ENCODE results near the gene RLN1. TPM values are rescaled to one million over a fixed set of nuclear protein-coding genes. Genes with fewer than 3 reads are reported as not detected.
A peak's percentile ranks its signal among the peaks of the same experiment; 100 is the strongest.
"Not testable (repeated sequence)": the region's sequence is repeated elsewhere in the genome, so short reads cannot be mapped to it uniquely, and the experiment has no call there.

The RLN1 gene
- 1 to 10 TPM in 1 of 2 donors, under 1 TPM in 1; 0.95 to 1.6 TPM for total RNA-seq

GRCh38 chr9:5338992-5339981 is at the start of gene RLN1:
TSS of gene RLN1 (minus strand) at chr9:5339876. CDS start at chr9:5339746, 130 bp downstream.
- peak; percentile 99 for ATAC-seq (replicated peaks)
- not testable (repeated sequence) for H3K36me3 Mint-ChIP-seq (ENCODE audit: low read depth); H3K4me1 Mint-ChIP-seq; H3K27me3 Mint-ChIP-seq; H3K9me3 Mint-ChIP-seq
- Mint-ChIP-seq H3K27ac (peak within 1 kb of the TSS; percentile 73), H3K4me3 (peak within 1 kb of the TSS; percentile 77)

DNA sequence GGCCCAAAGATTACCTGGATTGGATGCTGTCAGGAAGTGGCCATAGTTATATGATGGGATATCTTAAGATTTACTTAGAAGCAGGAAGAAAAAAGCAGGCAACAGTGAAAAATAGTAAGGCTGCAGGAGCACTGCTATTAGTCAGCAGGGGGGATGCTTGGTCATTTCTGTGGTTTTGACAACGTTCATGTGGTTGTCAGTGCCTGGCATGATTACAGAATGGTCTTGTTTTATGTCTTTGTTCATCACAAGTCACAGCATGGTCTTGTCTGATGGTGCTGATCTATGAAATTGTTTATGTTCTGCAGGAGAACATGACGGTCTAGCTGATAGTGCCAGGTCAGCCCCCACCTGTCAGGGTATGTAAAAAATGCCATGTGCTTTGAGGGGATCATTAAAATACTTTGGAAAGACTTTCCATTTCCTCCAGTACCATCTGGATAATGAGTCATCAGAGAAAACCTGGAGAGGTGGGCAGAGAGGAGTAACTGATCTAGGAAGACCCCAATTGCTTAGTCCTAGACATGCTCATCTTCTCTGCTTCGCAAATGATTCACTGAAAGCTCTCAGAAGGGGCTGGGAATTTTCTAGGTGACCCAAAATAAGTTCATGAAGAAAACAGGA is 49.5 kb upstream of the RLN1 start:
- H3K27ac Mint-ChIP-seq = peak overlapping the region; percentile 2
- peak; percentile 90 for ATAC-seq (replicated peaks)
- H3K4me1 Mint-ChIP-seq = peaks cover 28% of the 10 kb centered on the region
- H3K36me3 Mint-ChIP-seq (ENCODE audit: low read depth) = no peaks in the 10 kb centered on the region
- H3K9me3 Mint-ChIP-seq = no peaks in the 10 kb centered on the region
- H3K4me3 Mint-ChIP-seq = peak overlapping the region; percentile 3
- no peaks in the 10 kb centered on the region for H3K27me3 Mint-ChIP-seq

- Mint-ChIP-seq H3K27me3 (no peaks in the 10 kb centered on the region), H3K36me3 (ENCODE audit: low read depth) (no peaks in the 10 kb centered on the region), H3K4me3 (no peak overlapping the region), H3K27ac (peak overlapping the region; percentile 2), H3K4me1 (peaks cover 28% of the 10 kb centered on the region), H3K9me3 (no peaks in the 10 kb centered on the region)
- ATAC-seq (replicated peaks) = no peak
Observed at GRCh38 chr9:5388026-5388819, 48.5 kb upstream of the RLN1 start.

DNA sequence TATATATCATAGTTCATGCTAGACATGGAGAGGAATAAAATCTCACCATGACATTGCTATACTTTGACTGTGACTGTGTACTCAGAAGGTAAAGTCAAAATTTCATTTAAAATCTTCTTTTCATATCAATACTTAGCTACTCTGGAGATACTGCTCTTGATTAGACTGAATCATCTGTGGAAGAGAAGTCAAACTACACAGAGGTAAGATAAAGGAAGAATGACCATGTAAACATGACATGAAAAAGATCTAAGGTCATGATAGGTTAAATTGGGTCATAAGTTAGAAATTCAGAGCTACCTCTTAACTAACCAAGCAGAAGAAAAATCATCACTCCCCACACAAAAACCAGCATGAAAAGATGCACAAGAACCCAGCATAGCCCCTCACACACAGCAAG is 44.8 kb upstream of the RLN1 start:
- ATAC-seq (replicated peaks) = no peak
- H3K27ac Mint-ChIP-seq = no peak overlapping the region
- peaks cover 25% of the 10 kb centered on the region for H3K4me1 Mint-ChIP-seq
- no peaks in the 10 kb centered on the region for H3K9me3 Mint-ChIP-seq
- no peaks in the 10 kb centered on the region for H3K27me3 Mint-ChIP-seq
- peaks cover 9% of the 10 kb centered on the region for H3K36me3 Mint-ChIP-seq (ENCODE audit: low read depth)
- H3K4me3 Mint-ChIP-seq = no peak overlapping the region

DNA sequence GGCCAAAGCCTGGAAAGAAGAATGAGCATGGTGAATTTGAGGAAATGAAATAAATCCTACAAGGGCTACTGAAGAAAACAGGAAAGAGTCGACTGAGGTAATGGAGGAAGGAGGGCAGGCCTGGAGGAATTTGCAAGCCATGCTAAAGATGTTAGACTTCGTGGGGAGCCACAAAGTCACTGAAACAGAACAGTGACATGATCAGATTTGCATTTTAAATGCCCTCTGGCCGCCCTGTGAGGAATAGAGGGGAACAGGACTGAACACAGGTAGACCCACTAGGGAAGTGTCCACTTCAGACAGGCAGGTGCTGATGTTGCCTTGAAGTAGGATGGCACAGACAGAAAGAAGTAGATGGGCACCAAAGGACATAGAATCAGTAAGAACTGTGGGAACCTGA is 42.8 kb upstream of the RLN1 start:
- no peaks in the 10 kb centered on the region for H3K27me3 Mint-ChIP-seq
- H3K9me3 Mint-ChIP-seq = no peaks in the 10 kb centered on the region
- H3K27ac Mint-ChIP-seq = no peak overlapping the region
- no peak for ATAC-seq (replicated peaks)
- peaks cover 11% of the 10 kb centered on the region for H3K4me1 Mint-ChIP-seq
- H3K4me3 Mint-ChIP-seq = no peak overlapping the region
- peaks cover 9% of the 10 kb centered on the region for H3K36me3 Mint-ChIP-seq (ENCODE audit: low read depth)

GRCh38 chr9:5375790-5376477 is 36.3 kb upstream of the RLN1 start:
- no peaks in the 10 kb centered on the region for H3K9me3 Mint-ChIP-seq
- peaks cover 17% of the 10 kb centered on the region for H3K4me1 Mint-ChIP-seq
- no peaks in the 10 kb centered on the region for H3K27me3 Mint-ChIP-seq
- H3K36me3 Mint-ChIP-seq (ENCODE audit: low read depth) = peaks cover 11% of the 10 kb centered on the region
- peak overlapping the region; percentile 74 for H3K27ac Mint-ChIP-seq
- peak overlapping the region; percentile 48 for H3K4me3 Mint-ChIP-seq
- peak; percentile 78 for ATAC-seq (replicated peaks)

DNA sequence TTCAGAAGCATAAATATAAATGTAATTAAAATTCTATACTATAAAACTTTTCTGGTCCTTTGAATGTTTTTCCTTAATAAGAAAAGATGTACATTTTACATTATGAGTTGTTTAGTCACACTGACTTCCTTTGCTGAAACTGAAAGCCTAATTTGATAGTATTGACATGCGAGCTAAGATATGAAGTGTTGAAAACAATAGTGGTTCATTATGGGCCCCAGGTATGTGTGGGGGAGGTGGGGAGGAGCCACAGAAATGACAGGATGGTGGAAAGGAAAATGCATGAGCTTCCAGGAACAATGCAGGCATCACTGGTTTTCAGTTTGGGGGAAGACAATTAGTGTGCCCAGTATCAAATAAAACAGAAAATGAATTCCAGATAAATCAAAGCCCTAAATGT is 35.4 kb upstream of the RLN1 start:
- Mint-ChIP-seq H3K4me3 (peak overlapping the region; percentile 48), H3K9me3 (no peaks in the 10 kb centered on the region), H3K27me3 (no peaks in the 10 kb centered on the region), H3K36me3 (ENCODE audit: low read depth) (peaks cover 6% of the 10 kb centered on the region), H3K27ac (peak overlapping the region; percentile 74), H3K4me1 (peaks cover 17% of the 10 kb centered on the region)
- ATAC-seq (replicated peaks) = peak; percentile 89

- Mint-ChIP-seq H3K36me3 (ENCODE audit: low read depth) (no peaks in the 10 kb centered on the region), H3K4me3 (peak overlapping the region; percentile 15), H3K27me3 (no peaks in the 10 kb centered on the region), H3K27ac (peak overlapping the region; percentile 86), H3K9me3 (peaks cover 4% of the 10 kb centered on the region), H3K4me1 (peaks cover 18% of the 10 kb centered on the region)
- peak; percentile 95 for ATAC-seq (replicated peaks)
Observed at GRCh38 chr9:5364294-5365024, 24.8 kb upstream of the RLN1 start.

DNA sequence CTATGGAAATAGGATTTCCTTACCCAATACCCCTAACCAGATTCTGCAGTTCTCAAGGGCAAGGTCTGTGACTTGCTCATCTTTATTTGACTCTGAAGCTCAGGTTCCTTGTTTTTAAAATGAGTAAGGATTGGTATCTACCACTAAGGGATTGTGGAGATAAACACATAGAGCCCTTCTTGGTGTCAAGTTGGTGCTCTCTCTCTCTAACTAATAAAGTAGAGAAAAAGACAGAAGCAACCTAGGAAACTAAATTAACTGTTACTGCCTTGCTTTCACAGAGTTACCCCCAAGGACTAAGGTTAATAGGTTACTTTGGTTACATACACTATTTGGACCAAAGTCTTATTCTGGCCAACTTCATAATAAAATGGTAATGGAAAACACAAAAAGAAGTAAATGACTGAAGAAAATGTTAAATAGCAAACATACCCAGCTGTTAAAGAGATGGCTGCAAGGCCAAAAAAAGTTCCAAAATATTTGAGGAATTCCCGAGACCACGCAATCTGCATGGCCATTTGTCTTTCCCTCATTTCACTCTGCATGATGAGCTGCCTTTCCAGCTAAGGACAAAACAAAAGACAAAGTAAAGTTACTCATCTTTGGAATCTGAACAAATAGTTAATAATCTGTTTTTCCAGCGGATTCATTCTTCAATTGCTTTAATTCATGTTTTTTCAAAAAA is 21.8 kb upstream of the RLN1 start:
- Mint-ChIP-seq H3K4me3 (no peak overlapping the region), H3K27me3 (no peaks in the 10 kb centered on the region), H3K9me3 (peaks cover 3% of the 10 kb centered on the region), H3K4me1 (peaks cover 14% of the 10 kb centered on the region), H3K36me3 (ENCODE audit: low read depth) (peaks cover 18% of the 10 kb centered on the region), H3K27ac (no peak overlapping the region)
- no peak for ATAC-seq (replicated peaks)

GRCh38 chr9:5360341-5360740 is 20.7 kb upstream of the RLN1 start:
- Mint-ChIP-seq H3K4me1 (peaks cover 12% of the 10 kb centered on the region), H3K27me3 (no peaks in the 10 kb centered on the region), H3K4me3 (no peak overlapping the region), H3K36me3 (ENCODE audit: low read depth) (peaks cover 18% of the 10 kb centered on the region), H3K27ac (no peak overlapping the region), H3K9me3 (peaks cover 3% of the 10 kb centered on the region)
- no peak for ATAC-seq (replicated peaks)

GRCh38 chr9:5357431-5358105 is 17.9 kb upstream of the RLN1 start:
- Mint-ChIP-seq H3K9me3 (peaks cover 3% of the 10 kb centered on the region), H3K27me3 (no peaks in the 10 kb centered on the region), H3K4me1 (peaks cover 5% of the 10 kb centered on the region), H3K4me3 (no peak overlapping the region), H3K36me3 (ENCODE audit: low read depth) (peaks cover 18% of the 10 kb centered on the region), H3K27ac (peak overlapping the region; percentile 1)
- ATAC-seq (replicated peaks) = no peak

- peaks cover 3% of the 10 kb centered on the region for H3K9me3 Mint-ChIP-seq
- H3K27ac Mint-ChIP-seq = no peak overlapping the region
- H3K36me3 Mint-ChIP-seq (ENCODE audit: low read depth) = peaks cover 18% of the 10 kb centered on the region
- no peak overlapping the region for H3K4me3 Mint-ChIP-seq
- ATAC-seq (replicated peaks) = no peak
- H3K27me3 Mint-ChIP-seq = no peaks in the 10 kb centered on the region
- peaks cover 20% of the 10 kb centered on the region for H3K4me1 Mint-ChIP-seq
Observed at GRCh38 chr9:5355817-5356216, 16.1 kb upstream of the RLN1 start.

Measured in activated T-helper 17 cell treated with anti-CD3 and anti-CD28 coated beads, Interleukin-2, amount 50 U/mL, for 72 hours (primary cell).